T47D (cell line): ENCODE results near the gene ITPR2.

Source experiments
- DNase-seq, 2 experiments: peaks; one replicate each; pipeline versions ENCODE4 v3.0.0 to v3.0.0-alpha.2; 2011 to 2012; ENCODE audit warnings: low read depth in 1 of 2, low spot score in 1 of 2
- JUND ChIP-seq: IDR thresholded peaks from 2 replicates; pipeline ENCODE4 v1.6.1; 2012; ENCODE audit warnings: low read depth
- in situ Hi-C: cut with HindIII; loops from 2 replicates; pipeline ENCODE4 v1.10.0; 2016; ENCODE audit warnings: low sequenced_read_pairs, low pct_unique_long_range_greater_than_20kb

ITPR2 gene

DNA sequence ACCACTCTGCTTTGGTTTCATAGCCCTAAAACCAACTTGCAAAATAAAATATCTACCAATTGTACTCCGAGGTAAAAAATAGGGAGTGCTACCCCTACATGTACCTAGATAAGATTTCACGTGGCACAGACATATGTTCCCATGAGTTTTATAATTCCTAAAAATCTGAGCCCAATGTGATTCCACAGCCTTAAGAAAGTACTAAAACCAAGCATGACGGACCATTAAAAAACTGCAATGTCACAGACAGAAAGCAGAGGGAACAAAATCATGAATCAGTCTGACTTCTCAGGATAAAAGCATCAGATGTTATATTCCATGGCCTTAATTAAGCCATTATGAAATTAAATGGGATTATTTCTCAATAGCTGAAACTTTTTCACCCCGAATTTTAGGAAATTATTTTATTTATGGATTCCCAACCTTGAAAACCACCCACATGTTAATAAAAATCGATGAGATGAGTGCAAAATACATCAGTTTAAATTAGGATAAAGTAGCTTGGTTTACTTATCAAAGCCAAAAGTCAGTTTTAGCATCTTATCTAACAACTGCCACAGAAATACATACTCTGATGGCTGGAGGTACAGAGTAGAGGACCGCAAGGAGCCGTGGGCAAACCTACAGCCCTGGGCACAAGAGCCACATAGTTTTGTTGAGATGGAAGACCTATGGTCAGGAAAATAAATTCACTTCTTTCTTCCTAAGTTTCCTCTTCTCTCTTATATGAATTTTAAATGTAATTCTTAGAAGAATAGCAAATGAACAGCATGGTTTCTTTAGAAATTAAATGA is 4.5 kb downstream of the ITPR2 start:
- TF ChIP-seq JUND, result no peak
- in situ Hi-C loops, result no loop called here
- no peak for DNase-seq

DNA sequence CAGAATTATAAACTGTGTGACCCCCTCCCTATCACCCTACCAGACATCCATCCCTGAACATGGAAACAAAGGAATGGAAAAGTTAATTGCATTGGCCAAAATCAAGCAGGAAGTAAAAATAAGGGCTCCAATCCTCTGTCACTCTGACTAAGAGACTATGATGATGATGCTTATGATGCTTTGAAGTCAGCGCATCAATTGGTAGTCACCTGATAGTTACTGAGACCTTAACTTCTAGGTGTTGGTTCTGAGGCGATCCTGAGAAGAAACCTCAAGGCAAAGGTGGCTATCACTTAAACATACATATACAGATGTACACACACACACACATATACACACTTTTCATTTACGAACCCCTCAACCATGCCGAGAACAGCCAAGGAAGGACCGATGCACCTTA is 6.6 kb downstream of the ITPR2 start:
- TF ChIP-seq JUND, result no peak
- in situ Hi-C loops, result no loop called here

DNA sequence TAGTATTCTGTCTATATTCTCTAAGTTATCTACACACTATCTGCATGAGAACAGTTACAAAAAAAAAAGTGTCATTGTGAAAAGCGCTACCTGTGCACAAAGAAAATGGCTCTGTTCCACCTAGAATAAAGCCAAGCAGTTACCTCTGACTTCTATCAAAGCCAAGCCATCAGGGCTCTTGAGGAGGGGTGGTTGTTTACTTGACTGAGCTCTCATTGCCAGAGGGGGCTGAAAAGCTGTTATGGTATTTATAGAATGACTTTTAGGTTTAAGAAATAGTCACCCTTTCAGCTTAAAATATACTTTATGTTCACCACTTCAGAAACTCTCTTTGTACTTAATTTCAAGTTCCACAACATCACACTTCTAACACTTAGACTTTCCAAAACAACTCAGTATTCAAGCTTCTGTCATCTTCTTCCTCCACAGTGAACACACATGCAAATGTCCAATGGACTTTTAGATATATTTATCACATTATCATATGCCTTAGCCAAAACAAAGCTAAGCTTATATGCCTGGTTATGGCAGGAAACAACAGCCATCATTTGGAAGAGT is 7.5 kb downstream of the ITPR2 start:
- in situ Hi-C loops, result no loop called here
- DNase-seq, result no peak
- TF ChIP-seq JUND, result no peak

More for the DNA sequence above, 6.6 kb downstream of the ITPR2 start:
- no peak for DNase-seq

DNA sequence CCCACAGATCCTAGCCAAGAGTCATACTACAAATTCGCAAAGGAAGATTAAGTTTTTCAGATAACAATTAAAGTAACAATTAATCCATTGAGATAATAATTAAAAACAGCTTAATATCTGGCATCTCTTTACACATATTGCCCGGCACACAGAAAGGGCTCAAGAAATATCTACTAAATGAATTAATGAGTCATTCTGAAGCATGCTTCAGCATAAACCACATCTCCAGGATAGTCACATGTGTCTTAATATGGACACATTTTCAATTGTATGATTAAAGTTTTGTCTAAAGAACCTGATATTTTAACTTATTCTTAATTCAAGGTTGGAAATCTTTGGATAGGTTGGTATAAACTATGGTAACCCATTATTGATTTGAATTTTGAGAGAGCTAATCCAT is 9.6 kb downstream of the ITPR2 start:
- in situ Hi-C loops, result no loop called here
- TF ChIP-seq JUND, result no peak

DNA sequence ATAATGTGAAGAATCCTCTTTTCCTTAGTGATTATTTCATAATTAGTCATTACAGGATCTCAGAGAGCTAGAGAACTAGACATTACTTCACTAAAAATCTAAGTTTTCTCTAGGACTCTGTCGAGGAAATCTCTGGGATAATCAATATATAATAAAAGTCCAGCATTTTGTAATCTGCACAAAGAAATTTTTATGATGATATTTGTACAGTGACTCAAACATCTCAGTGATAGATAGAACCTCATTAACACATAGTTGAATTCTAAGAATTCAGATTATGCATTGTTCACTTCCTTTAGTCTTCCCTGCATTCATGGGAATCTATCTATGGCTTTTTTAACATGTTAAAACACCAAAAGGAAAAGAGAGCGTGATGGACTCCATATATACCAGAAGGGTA is 11.0 kb downstream of the ITPR2 start:
- no peak for TF ChIP-seq JUND
- in situ Hi-C loops, result no loop called here
- DNase-seq, result no peak

More for the DNA sequence above, 9.6 kb downstream of the ITPR2 start:
- no peak for DNase-seq

- in situ Hi-C loops, result no loop called here
- DNase-seq, result no peak
- no peak for TF ChIP-seq JUND
These were observed 11.7 kb downstream of the ITPR2 start for GRCh38 chr12:26821212-26821701.

GRCh38 chr12:26818636-26819035 is 14.4 kb downstream of the ITPR2 start:
- DNase-seq, result no peak
- no peak for TF ChIP-seq JUND
- in situ Hi-C loops, result no loop called here

DNA sequence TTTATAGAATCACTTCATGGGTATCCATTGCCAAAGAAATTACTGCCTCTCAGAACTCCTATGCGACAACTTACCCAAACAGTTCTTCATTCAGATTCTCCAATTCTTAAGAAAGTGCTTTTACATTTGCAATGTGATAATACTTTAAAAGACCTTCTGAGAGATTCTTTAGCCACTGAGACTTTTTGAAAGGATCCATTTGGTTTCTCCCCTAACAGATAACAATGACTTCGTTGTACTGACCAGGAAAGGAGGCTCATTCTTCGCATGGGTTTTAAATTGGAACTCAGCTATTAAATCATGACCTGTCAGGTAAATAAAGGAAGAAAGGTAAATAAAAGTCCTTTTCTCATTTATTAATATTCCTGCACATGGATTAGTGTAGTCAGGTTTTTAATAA is 14.8 kb downstream of the ITPR2 start:
- in situ Hi-C loops, result no loop called here
- DNase-seq, result no peak
- TF ChIP-seq JUND, result no peak

DNA sequence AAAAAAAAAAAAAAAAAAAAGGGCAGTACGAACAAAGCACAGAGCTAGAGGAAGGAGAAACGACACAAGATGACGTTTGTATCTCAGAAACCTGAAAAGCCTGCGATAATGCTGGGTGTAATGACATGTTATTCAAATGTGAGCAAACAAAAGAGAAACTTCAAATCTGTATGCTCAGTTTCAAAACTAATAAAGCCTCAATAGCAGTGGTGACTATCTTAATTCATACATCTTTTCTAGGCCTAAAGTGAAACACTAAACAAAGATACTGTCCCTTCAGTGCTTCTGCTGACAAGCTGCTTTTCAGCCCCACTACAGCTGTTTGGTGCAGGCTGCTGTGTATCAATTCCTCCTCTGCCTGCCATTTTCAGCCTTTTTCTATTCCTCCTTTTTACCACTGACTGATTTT is 15.8 kb downstream of the ITPR2 start:
- TF ChIP-seq JUND, result no peak
- DNase-seq, result no peak
- in situ Hi-C loops, result no loop called here

DNA sequence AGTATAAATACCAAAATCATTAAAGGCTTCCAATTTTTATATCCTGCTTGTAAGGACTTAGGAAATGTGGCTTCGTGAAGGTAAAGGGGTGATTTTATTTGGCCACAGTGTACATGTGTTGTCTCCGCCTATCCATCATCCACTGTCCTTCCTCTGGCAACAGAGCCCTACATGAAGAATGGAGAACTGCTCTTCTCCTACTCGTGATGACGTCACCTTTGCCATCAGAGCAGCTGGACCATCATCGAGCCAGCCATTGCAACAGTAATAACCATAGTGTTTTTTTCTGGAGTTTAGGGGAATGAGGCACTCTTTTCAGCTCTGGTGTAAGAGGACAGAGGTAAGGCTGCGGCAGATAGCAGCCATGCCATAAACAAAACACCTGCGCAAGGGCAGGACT is 19.2 kb downstream of the ITPR2 start:
- DNase-seq, result no peak
- TF ChIP-seq JUND, result no peak
- in situ Hi-C loops, result no loop called here

DNA sequence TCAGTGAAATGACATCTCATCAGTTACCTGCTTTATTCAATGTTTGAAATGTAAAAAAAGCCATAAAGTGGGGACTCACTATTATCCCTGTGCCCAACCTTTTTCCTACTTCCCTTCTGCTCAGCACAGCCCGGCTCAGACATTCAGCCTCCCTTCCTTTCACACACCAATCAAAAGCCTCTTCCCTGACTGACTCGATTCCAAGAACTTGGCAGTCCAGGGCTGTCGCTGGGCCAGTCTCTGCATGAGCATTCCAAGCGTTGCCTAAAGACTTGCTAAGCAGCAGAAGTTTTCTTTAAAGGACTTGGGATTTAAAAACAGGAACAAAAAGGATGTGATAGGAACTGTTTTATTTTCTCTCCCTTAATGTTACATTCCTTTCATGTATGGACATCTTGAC is 22.7 kb downstream of the ITPR2 start:
- TF ChIP-seq JUND, result no peak
- DNase-seq, result peak in 1 of 2 experiments; percentile 75
- in situ Hi-C loops, result no loop called here

DNA sequence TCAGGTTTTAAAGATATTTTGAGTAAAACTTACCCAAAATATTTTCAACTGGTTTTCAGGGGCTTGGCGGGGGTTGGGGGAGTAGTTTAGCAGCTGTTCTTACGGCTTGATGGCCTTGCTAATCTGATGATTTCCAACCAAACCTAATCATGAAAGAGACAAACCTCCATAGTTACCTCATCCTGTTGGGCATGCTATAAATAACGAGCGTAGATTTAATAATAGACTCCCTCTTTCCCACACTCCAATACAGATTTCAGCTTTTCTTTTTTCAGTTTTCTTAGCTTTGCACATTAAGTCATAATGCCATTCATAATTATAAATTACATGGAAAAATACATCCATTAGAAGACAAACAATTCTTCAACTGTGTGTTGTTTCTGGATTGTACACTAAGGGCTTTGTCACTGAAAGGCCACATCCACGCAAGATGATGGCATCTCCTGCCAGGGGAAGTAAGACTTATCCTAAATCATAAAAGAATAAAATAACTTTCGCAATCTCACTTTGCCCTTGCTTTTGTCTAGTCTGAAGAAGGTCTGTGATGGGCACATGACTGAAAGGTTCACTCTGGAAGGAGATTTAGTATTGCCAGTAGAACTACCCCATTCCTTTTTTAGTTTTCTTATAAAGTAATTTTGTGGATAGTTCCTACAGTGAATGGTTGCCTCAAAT is 23.2 kb downstream of the ITPR2 start:
- no peak for DNase-seq
- in situ Hi-C loops, result no loop called here
- TF ChIP-seq JUND, result no peak
